NCI-H2227 (cell line): Measurements from ENCODE around the gene RALGPS1.

ENCODE experiments used
- DNase-seq: peaks from one replicate; lab custom pipeline; 2025; ENCODE audit not compliant: unreplicated experiment; lab: John Stamatoyannopoulos, UW

Gene RALGPS1

DNA sequence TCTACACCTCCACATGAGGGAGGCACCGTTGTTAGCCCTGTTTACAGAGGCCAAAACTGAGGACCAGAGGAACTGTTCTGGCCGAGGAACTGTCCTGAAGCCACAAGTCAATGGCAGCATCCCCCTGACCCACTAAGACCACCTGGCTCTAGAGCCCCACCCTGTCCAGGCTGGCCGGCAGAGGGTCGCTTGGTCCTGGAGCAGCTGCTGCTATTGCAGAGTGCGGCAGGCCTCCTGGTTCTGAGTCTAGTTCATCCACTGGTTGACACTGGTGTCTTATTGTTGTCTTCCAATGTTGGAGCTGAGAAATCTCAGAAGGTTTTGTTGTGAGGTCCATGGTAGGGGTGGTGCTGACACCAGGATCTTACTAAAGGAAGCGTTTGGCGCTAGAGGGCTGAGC is 234.4 kb downstream of the RALGPS1 start:
- DNase-seq: no peak

DNA sequence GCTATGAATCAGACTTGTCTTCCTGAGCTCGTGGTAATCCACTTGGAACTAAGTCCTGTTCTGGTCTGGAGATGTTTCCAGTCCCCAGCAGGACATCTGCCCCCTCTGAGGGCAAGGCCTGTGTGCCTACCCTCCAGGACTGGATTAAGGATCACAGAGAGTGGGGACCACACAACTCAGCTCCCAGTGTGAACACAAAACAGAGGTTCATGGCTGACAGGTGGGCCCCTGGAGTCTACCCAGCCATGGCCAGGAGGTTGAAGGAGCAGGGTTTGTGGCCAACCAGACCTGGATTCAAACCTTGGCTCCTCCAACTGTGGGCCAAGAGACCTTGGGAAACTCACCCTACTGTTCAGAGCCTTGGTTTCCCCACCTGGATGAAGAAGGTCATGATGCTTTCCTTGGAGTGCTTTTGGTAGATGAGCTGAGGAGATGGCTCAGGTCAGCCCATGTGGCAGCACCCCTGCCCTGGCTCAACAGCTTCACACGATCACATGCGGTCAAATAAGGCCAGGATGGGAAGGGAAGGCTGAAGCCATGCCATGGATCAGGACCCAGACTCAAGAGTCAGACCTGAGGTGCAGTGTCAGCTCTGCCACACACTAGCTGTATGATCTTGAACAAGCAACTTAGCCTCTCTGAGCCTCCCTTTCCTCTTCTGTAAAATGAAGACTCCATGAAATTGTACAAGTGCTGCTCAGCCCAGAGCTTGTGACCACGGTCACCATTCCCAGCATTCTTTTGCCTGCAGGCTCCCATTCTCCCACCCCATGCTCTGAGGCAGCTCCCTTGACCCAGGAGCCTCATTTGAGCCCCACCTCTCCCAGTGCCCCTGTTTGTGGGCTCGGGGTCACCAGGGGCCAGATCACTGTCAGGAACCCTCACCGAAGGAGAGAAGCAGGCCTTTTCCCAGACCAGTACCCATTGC is 235.1 kb downstream of the RALGPS1 start:
- DNase-seq: no peak

DNA sequence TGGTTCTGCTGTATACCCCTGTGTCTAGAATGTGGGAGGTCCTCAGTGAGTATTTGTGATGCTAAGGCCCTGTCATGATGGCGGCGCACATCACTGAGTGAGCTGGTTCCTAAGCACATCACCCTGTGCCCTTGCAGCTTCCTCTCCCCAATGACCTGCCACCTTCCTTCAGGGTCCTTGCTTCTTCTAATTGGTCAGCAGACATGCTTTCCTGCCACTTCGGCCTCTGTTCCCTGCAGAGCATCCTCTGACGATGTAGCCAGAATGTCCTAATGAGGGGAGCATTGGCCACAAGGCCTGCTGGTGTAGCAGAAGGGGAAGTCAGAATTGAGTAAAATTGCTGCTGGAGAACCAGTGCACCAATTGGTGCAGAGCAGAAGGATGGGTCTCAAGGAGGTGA is 238.9 kb downstream of the RALGPS1 start:
- no peak for DNase-seq

DNA sequence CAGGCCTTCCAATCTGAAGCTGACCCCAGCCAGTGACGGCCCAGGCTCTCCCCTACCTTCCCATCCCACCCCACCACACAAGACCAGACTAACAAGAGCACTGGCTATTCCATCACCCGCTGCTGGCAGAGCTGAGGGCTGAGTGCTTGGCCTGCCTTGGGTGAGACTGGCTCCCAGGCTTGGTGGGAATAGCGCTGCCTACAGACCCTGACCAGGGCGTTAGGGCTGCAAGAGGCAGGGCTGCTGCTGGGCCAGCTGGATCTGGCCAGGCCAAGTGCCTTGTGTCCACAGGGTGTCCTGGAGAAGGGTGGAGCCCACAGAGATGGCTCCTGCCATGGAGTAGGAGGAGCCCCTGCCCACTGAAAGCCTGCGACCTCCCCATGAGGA is 239.4 kb downstream of the RALGPS1 start:
- DNase-seq: no peak

DNA sequence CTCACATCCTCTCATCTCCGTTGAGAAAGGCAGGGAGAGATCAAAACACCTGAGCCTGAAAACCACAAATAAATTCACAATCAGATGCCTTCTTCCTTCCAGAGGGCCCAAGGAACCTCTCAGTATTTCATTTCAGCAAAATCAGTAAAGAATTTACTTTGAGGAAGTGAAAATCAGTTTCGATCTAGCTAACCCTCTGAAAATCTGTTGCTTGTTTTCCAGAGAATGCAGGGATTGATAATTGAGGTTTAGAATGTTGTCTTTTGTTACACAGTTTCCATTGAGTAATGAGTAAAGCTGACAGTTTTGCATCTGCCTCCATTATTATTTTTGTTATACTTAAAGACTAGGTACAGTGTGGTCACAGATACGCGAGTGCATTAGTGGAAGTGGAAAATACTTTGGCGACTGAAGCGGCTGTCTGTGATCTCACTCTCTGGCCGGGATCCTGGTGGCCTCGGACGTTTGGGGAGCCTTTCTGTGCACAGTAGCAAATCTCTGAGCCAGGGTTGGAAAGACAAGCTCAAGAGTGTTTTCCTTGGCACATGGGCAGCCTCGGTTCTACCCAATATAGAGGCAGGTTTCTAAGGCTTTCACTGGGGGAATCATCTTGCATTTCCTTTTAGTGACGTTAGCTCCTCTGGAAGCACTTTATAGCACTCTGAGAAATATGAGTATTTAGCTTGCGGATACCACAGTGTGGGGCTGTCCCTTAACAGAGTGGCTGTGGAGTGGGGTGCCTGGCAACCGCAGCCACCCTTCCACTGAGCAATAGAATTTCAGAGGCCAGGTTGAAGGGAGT is 240.0 kb downstream of the RALGPS1 start:
- no peak for DNase-seq

DNA sequence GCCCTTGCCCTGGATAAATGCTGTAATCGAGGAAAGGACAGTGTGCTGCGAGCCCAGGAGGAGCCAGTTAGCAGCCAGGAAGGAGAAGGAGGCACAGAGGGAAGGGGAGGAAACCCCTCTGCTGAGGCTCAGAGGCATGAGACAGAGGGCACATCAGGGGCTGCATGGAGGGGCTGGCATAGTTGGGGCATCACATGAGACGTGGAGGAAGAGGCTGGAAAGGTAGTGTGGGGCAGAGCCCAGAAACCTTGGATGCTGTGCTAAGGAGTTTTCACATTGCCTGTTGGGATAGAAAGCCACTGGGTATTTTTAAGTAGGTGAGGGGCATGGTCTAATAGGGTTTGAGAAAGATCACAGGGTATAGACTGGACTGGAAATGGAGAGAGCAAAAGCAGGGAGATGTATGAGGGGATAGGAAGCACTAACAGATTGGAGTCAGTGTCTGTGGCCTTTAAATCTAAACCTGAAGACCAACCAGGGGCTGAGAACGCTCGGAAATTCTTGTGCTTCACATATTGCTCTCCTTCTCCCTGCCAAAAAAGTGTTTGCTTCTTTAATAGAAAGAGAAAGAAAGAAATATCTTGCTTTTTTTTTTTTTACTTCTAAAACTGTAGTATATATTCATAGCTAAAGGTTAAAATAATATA is 240.9 kb downstream of the RALGPS1 start:
- DNase-seq: no peak

DNA sequence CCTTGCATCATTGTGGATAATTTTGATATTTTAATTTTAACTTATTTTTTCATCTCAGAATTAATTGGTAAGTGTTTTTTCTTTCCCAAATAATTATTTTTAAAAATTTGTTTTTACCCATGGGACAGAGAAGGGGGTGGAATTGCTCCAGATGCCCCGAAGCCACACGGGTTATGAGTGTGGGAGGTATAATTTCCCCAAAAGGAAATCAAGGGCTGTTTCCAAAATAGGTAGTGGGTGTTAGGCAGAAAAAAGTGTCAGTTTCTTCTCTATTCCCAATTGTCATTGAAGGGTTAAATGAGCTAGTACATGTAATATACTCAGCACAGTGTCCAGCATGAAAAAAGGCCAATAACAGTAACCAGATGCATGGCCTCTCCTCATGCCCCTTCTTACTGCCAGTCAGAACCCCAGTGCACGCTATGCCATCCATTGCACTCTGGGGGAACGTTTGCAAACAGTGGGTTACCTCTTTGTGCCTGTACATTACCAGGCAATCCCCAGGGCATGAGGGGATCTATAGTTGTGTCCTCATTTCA is 244.3 kb downstream of the RALGPS1 start:
- no peak for DNase-seq

DNA sequence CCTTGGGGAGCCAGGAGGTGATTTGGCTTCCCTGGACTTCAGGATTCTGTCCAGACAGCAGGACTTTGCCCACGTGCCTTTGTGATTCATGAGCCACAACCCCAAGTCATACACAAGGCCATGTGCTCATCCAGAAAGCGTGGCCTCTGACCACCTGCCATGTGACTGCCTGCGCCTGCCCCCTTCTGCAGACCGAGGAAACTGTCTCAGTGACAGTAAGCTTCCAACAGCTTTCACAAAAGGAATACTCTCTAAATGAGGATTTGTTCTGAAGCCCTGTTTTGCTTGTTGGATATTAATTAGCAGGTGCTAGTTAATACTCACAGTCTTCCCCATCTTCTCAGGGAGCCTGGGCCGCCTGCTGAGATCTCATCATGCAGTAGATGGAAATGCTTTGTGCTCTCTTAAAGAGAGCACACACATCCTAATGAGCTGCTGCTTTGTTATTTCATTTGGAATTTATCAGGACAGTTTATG is 244.8 kb downstream of the RALGPS1 start:
- DNase-seq: no peak

DNA sequence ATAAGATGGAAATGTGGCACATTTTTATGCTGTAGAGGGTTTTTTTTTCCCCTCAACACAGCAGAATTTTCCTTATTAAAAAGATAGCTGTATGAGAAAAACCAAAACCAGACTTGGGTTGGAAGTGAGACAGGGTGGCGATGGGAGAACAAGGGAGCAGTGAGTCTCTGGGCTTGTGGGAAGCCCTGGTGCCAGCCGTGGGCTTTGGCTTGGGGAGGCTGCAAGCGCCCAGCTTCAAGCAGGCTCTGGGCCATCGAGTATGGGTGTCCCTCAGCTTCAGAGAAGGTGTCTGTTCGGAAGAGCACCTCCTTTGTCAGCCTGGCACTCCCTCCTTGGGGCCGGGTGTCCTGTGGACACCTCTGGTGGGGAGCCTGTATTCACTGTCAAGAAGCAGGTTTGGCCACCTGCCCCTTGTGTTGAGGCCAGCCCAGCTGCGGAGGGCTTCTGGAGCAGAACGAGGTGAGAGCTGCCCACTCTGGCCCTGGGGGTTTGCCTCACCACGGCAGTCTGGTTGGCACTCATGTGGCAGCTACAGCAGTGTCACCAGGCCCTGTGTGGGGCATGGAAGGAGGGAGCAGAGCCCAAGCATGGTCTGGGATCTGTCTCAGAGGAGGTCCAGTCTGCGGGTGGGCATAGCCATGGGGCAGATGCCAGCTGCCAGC is 245.5 kb downstream of the RALGPS1 start:
- no peak for DNase-seq

DNA sequence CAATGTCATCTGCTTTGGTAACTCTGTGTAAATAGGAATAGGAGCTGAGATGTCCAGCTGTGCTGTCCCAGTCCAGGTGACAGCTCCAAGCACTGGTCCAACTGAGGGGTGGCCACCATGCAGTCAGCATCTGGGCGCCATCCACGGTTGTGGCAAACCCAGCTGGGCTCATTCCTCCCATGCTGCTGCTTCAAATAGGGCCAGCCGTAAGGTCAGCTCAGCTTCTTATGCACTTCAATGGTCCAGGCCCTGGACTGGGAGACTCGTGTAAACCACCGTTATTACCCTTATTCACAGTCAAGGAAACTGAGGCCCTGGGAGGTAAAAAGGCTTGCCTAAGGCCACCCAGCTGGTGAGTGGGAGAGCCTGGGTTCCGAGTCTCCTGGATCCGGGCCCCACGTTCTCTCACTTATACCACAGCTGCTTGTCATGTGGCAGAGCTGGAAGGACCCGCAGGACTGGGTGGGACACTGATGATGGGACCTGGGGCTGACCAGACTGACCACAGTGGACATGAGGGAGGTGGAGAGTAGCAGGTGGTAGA is 246.6 kb downstream of the RALGPS1 start:
- DNase-seq: no peak

DNA sequence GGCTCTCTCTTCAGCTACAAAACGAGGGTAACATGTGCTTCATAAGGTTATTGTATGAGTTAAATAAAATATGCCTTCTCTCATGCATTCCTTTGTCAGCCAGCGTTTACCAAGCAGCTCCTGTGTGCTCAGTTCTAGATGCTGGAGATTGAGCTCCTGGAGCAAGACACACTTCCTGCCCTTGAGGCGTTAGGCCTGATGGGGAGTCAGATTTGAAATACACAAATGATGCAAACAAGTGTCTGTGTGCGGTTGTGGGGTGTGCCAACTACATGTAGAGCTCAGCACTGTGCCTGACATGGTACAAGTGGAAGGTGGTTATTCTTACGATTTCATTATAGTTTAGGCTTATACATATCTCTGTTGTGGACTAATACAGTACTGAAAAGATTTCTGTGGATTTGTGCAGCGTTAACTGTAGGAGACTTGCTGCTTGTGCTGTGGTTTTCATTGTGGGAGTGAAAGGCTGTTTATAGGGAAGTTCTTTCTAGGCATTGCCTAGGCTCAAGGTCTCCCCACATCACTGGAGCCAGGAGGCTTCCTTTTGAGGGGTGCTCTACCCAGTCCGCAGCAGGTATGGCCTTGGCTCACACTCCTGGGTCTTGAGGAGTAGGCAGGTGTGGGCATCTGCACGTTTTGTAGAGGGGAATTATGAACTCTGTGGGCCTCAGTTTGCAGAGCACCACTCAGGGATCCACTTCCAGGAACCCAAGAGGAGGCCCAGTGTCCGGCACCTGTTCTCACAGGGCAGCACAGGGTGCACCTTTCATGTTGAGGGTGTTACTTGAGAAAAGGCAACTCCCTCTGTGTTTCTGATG is 247.7 kb downstream of the RALGPS1 start:
- DNase-seq: no peak

DNA sequence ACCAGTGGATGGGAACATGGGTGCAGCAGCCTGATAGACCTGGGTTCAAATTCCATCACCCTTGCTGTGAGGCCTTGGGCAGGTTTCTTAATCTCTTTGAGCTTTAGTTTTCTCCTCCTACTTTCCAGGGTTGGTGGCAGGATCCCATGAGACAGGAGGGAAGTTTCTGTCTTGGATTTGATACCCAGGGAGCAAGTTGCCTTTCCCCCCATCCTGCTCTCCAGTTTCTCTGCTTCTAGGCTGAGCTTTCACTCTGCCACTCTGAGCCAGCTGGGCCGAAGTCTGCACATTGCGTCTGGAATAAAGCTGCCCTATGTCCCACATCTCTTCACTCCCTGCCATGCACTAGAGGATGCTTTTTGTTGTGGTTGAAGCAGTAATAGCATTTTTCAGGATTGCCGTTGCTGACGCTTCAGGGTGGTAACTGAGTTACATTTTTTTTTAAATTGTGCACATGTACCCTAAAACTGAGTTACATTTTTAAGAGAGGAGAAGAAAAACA is 248.3 kb downstream of the RALGPS1 start:
- no peak for DNase-seq

DNA sequence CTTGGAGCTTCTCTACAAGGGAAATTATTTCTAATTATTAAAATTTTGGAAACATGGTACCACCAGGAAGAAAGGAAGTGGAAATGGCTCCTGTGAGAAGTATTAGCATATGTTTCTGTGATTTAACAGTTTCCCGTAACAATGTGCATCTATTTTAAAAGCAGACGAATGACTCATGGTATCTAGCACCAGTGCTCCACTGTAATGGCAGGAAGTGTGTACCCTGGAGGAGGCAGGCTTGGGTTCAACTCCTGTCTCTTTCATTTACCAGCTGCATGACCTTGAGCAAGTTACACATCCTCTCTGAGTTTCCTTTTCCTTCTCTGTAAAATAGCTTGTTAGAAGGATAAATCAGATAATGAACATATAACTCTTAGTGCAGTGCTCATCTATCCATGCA is 248.8 kb downstream of the RALGPS1 start:
- no peak for DNase-seq

DNA sequence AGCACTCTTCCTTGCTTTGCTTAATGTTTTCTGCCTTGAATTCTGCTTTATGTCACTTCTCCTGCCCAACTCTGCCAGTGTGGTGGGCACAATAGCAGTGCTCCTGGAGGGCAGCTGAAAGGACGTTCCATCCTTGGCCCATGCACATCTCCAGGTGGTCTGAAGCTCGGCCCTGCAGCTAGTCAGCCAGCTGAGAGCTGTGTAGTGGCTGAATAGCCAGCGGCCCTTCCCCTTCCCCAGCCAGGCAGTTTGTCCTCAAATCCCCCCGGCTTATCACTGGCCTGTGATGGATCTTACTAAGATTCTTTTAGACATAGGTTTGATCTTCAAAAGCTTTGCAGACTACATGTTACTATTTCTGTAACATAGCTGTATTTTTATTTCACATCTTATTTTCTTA is 250.5 kb downstream of the RALGPS1 start:
- no peak for DNase-seq

DNA sequence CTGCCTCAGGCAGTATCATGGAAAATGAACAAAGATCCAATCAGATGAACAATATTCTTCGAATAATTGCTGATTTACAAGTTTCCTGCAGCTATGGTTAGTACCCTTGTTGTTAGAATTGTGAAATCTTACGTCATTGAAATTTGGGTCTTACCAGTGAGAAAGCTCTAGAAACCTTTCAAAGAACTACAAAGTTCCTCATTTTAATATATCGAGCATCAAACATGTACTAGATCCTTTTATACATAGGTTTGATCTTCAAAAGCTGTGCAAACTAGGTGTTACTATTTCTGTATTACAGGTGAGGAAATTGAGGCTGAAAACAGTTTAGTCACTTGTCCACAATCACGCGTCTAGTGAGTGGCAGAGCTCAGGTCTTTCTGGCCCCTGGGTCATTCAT is 251.5 kb downstream of the RALGPS1 start:
- DNase-seq: no peak

DNA sequence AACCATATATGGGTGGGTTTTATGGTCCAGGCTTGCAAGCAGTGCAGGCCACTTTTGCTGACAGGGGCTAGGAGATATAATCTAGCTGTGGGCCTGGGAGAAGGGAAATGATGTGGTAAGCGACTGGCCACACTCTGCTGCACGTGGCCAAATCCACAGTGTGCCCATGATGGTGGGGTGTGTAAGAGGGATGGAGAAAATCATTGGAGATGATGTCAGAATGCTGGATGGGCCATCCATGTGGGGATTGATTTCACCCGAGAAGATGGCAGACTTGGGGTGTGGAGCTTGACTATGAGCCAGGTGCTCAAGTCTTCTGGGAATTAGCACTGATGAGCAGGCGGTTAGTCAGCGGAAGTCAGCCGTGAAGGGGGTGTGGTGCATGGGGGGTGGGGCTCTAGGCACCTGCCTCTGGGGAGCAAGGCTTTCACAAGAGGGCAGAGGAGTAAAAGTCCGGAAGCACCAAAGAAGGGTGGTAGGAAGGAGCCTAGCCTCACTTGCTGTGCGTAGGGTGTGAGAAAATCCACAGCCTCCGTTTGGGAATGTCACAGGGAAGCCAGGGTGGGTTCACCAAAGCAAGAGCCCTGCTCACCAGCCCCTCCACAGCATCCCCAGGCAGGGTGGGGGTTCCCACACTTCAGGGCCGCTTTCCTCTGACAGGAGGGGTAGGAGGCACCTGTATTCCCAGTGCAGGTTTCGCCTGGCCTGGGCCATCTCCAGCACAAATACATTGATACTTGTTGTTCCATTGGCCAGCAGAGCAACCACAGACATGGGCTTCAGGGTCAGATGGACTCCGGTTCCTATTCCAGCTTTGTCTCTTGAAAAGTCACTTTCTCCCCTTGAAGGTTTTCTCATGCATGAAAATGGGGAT is 252.3 kb downstream of the RALGPS1 start:
- no peak for DNase-seq

DNA sequence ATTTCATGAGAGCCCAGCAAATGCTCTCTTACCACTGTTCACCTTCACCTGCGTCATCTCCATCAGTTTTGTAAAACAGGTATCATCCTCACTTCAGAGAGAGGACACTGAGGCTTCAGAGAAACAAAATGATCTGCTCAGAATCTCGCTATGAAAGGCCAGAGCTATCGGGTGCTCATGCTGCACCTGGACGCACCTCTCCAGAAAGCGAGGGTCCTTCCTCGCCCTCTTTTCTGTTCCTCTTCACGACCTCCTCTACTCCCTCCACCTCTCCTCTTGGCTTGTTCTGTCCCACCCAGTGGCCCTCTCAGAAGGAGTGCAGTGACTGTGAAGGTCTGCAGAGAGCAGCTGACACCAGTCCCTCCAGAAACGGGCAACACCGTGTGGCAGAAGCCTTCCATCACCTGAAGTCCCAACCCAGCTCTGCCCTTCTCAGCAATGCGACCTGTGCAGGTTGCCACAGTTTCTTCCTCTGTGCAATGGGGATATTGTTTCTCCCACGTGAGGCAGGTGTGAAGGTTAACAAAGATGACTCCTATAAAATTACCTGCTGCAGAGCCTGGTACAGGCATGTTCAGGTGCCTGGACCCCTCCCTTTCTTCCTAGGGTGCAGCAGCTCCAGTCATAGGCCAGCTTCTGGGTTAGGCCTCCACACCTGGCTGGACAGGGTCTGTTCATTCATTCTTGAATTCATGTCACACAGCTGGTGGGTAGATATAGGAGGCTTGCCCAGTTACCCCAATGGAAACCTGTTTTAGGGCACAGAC is 253.2 kb downstream of the RALGPS1 start:
- no peak for DNase-seq
